ENCODE results near the gene FNDC11. TPM values are rescaled to one million over a fixed set of nuclear protein-coding genes. Genes with fewer than 3 reads are reported as not detected.

The FNDC11 gene
- total RNA-seq, 2 experiments from 2014 or later = 0.23 to 0.27 TPM

DNA sequence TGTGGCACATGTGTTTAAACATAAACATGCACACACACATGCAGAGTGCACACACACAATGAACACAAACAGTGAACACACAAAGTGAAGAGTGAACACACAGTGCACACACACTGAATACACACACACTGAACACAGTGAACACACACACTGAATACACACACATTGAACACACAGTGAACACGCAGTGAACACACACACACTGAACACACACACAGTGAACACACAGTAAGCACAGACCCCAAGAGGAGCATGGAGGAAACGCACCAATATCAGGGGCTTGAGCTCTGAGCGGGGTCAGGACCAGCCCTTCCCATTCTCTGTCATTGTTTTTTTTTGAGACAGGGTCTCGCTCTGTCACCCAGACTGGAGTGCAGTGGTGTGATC lies 37.2 kb downstream of the FNDC11 start:
- no peak for ATAC-seq
- Mint-ChIP-seq H3K36me3 (ENCODE audit: low read depth) (peaks cover 28% of the 10 kb centered on the region), H3K27ac (no peak overlapping the region), H3K4me3 (no peak overlapping the region), H3K27me3 (no peaks in the 10 kb centered on the region), H3K9me3 (no peaks in the 10 kb centered on the region), H3K4me1 (ENCODE audit: low read depth) (peaks cover 11% of the 10 kb centered on the region)
- no peak for DNase-seq
- POLR2A ChIA-PET = no interaction called here
- intact Hi-C loops (cut with micrococcal nuclease) = no loop called here
- TF ChIP-seq, protein P1, sequence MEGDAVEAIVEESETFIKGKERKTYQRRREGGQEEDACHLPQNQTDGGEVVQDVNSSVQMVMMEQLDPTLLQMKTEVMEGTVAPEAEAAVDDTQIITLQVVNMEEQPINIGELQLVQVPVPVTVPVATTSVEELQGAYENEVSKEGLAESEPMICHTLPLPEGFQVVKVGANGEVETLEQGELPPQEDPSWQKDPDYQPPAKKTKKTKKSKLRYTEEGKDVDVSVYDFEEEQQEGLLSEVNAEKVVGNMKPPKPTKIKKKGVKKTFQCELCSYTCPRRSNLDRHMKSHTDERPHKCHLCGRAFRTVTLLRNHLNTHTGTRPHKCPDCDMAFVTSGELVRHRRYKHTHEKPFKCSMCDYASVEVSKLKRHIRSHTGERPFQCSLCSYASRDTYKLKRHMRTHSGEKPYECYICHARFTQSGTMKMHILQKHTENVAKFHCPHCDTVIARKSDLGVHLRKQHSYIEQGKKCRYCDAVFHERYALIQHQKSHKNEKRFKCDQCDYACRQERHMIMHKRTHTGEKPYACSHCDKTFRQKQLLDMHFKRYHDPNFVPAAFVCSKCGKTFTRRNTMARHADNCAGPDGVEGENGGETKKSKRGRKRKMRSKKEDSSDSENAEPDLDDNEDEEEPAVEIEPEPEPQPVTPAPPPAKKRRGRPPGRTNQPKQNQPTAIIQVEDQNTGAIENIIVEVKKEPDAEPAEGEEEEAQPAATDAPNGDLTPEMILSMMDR (IDR thresholded peaks at IDR 0.05) = no peak
- CTCF ChIA-PET = no interaction called here

DNA sequence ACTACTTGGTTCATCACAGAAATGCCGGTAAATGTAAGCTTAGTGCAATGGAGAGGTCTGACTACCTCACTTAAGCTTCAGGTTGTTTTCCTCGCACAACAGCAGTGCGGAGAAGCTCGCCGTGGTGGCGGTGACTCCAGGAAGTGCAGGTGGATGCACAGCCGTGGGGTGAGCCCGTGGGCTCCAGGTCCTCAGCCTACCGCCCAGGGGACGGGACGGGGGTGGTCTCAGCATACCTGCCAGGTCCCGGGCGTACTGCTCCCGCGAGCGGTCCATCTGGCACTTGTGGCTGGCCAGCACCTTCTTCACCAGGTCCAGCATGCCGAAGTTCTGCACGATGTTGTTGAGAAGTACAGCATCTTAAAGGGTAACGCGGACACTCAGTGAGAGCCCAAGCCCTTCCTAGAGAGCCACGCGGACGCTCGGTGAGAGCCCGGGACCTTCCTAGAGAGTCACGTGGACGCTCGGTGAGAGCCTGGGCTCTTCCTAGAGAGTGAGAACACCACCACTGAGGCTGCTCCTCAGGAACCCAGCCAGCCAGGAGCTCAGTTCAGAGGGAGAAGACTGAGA lies 37.9 kb downstream of the FNDC11 start:
- intact Hi-C loops (cut with micrococcal nuclease) = no loop called here
- no peak overlapping the region for H3K4me3 Mint-ChIP-seq

DNA sequence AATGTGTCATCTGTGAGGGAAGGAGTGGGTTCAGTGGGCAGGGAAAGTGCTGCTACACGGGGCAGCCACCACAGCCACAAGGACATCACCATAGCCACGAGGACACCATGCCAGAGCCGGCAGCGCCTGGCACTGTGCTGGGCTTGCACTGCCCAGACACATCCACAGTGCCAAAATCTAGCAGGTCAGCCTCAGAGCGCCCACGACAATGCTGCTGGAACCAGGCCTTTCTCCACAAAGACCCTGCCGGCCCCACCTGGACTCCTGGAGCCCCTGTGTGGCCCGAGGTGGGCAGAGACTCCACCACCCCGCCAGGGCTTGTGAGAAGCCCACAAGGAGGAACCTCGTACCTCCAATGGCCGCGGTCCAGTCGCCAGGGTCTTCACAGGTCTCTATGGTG lies 38.7 kb downstream of the FNDC11 start:
- CTCF ChIA-PET = no interaction called here
- Mint-ChIP-seq H3K4me3 (no peak overlapping the region), H3K27ac (no peak overlapping the region), H3K9me3 (no peaks in the 10 kb centered on the region), H3K4me1 (ENCODE audit: low read depth) (peaks cover 6% of the 10 kb centered on the region), H3K27me3 (no peaks in the 10 kb centered on the region), H3K36me3 (ENCODE audit: low read depth) (peaks cover 29% of the 10 kb centered on the region)
- TF ChIP-seq, protein P1 (IDR thresholded peaks at IDR 0.05) = no peak
- no peak for DNase-seq
- ATAC-seq = no peak
- POLR2A ChIA-PET = no interaction called here
- intact Hi-C loops (cut with micrococcal nuclease) = no loop called here

More for the DNA sequence above, 37.9 kb downstream of the FNDC11 start:
- no peak overlapping the region for H3K27ac Mint-ChIP-seq
- no peaks in the 10 kb centered on the region for H3K9me3 Mint-ChIP-seq
- CTCF ChIA-PET = no interaction called here
- no peaks in the 10 kb centered on the region for H3K27me3 Mint-ChIP-seq
- TF ChIP-seq, protein P1 (IDR thresholded peaks at IDR 0.05) = no peak
- POLR2A ChIA-PET = no interaction called here
- peaks cover 28% of the 10 kb centered on the region for H3K36me3 Mint-ChIP-seq (ENCODE audit: low read depth)
- ATAC-seq (no peak), DNase-seq (no peak)
- H3K4me1 Mint-ChIP-seq (ENCODE audit: low read depth) = peaks cover 11% of the 10 kb centered on the region

DNA sequence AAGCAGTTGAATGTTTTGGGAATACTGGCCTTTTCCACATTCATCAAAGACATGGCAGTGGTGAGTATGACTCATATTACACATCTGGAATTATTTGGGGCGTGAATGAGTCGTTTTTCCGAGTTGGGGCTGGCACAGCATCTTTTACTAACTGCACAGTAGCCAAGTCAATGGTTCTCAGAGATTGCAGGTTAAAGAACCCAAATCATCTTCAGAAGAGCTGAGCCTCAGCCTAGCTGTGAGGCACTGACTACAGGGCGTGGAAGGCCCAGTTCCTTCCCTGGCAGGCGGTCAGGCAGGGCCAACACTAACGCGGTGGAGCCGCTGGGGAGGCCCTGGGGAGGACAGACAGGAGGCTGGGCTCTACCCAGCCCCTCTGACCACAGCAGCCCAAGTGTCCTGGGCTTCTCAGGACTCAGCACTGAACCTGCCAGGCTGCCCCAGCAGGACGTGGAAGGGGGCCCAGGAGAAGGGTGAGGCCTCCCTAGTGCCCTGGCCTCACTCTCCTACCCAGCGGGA lies 40.1 kb downstream of the FNDC11 start:
- no peak overlapping the region for H3K27ac Mint-ChIP-seq
- CTCF ChIA-PET = no interaction called here
- H3K9me3 Mint-ChIP-seq = no peaks in the 10 kb centered on the region
- POLR2A ChIA-PET = no interaction called here
- DNase-seq (no peak), ATAC-seq (no peak)
- H3K4me1 Mint-ChIP-seq (ENCODE audit: low read depth) = no peaks in the 10 kb centered on the region
- no peak overlapping the region for H3K4me3 Mint-ChIP-seq
- peaks cover 34% of the 10 kb centered on the region for H3K36me3 Mint-ChIP-seq (ENCODE audit: low read depth)
- TF ChIP-seq, protein P1 (IDR thresholded peaks at IDR 0.05) = no peak
- intact Hi-C loops (cut with micrococcal nuclease) = no loop called here
- H3K27me3 Mint-ChIP-seq = no peaks in the 10 kb centered on the region

GRCh38 chr20:63595416-63596127 lies 41.6 kb downstream of the FNDC11 start:
- POLR2A ChIA-PET = no interaction called here
- no peaks in the 10 kb centered on the region for H3K27me3 Mint-ChIP-seq
- H3K4me3 Mint-ChIP-seq = no peak overlapping the region
- no peak for ATAC-seq
- intact Hi-C loops (cut with micrococcal nuclease) = no loop called here
- no peaks in the 10 kb centered on the region for H3K9me3 Mint-ChIP-seq
- H3K27ac Mint-ChIP-seq = no peak overlapping the region
- CTCF ChIA-PET = no interaction called here
- TF ChIP-seq, protein P1 (IDR thresholded peaks at IDR 0.05) = no peak
- no peaks in the 10 kb centered on the region for H3K4me1 Mint-ChIP-seq (ENCODE audit: low read depth)
- H3K36me3 Mint-ChIP-seq (ENCODE audit: low read depth) = peaks cover 29% of the 10 kb centered on the region
- DNase-seq = no peak
